Measurements from ENCODE around the gene MTCL1. TPM values are rescaled to one million over a fixed set of nuclear protein-coding genes. Genes with fewer than 3 reads are reported as not detected.

MTCL1 gene
- total and polyA plus RNA-seq, 2 of the 8 experiments (the other 6 are each of a cell fraction or from before 2014, with no cell fraction given), result 16.6 to 60.8 TPM

DNA sequence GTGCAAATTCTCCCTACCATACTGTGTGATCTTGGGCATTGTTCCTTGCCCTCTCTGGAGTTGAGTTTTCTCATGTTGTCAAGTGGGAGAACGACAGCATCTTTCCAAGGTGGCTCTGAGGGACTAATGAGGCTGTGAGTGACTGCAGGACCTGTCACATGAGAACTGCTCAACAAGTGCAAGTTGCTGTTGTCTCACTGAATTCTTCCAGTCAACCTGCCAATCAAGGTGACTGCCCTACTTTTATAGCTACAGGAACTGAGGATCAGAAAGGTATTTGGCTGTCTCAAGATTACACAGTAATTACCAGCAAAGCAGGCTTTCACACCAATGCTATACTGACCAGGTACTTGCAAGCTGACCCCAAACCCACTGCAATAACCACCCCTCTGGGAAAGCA is 137.6 kb downstream of the MTCL1 start:
- no peak overlapping the region for H4K8ac ChIP-seq (ENCODE audit: extremely low read depth, insufficient read depth, low read length)
- H2BK20ac ChIP-seq (ENCODE audit: low read length), result no peak overlapping the region
- no peak overlapping the region for H3K9ac ChIP-seq (replicated peaks in 1 of 4; ENCODE audit: extremely low read depth in 1 of 4, low read depth in 3 of 4, low read length in 3 of 4)
- TF ChIP-seq POU5F1 (IDR thresholded peaks at IDR 0.05; ENCODE audit: low read depth, low read length), result no peak
- no peak for TF ChIP-seq BRCA1 (IDR thresholded peaks at IDR 0.05; ENCODE audit: low read depth, low read length)
- TF ChIP-seq KDM5A (IDR thresholded peaks at IDR 0.05; ENCODE audit: low read length), result no peak
- TF ChIP-seq CHD2 (IDR thresholded peaks at IDR 0.05; ENCODE audit: low read length), result no peak
- no peak for TF ChIP-seq POLR2AphosphoS5 (IDR thresholded peaks at IDR 0.05; ENCODE audit: low read depth, low read length)
- TF ChIP-seq SAP30 (IDR thresholded peaks at IDR 0.05; ENCODE audit: insufficient read depth, insufficient replicate concordance, low read length), result no peak
- ChIA-PET CTCF (ENCODE audit: partially characterized antibody) (interaction anchor here (0.6 to 1.3 kb wide), 5 partner anchors 22 to 190 kb away, joined by 3 to 4 read pairs (median 3); no protein-coding TSS in a partner anchor), POLR2A (ENCODE audit: partially characterized antibody) (no interaction called here)
- no peak overlapping the region for H3K18ac ChIP-seq (ENCODE audit: extremely low read depth, low read length)
- no peaks in the 10 kb centered on the region for H3K79me1 ChIP-seq (ENCODE audit: low read depth, low read length)
- H3K27ac ChIP-seq (ENCODE audit: low read depth, low read length), result no peak overlapping the region
- no peaks in the 10 kb centered on the region for H3K36me3 ChIP-seq (ENCODE audit: control insufficient read depth in 2 of 4, insufficient read depth in 4 of 4, low read length in 3 of 4)
- no peak overlapping the region for H2BK120ac ChIP-seq (replicated peaks; ENCODE audit: low read depth, low read length)
- no peaks in the 10 kb centered on the region for H3K9me3 ChIP-seq (ENCODE audit: insufficient read depth in 2 of 2, low read depth in 1 of 2, low read length in 1 of 2)
- H2BK12ac ChIP-seq (ENCODE audit: low read depth, low read length), result no peak overlapping the region
- H4K91ac ChIP-seq (replicated peaks; ENCODE audit: insufficient read length, low read length), result no peak overlapping the region
- H3K4me1 ChIP-seq (replicated peaks in 1 of 4; ENCODE audit: control insufficient read depth in 3 of 4, insufficient read depth in 4 of 4, low read length in 3 of 4), result no peaks in the 10 kb centered on the region; a peak in 1 of 7 replicates
- FAIRE-seq (no peak), DNase-seq (ENCODE audit: low read depth in 1 of 2, low spot score in 2 of 2) (no peak)
- H2AK5ac ChIP-seq (ENCODE audit: low read depth, low read length), result no peak overlapping the region
- no peak overlapping the region for H2AFZ ChIP-seq (ENCODE audit: low read length)
- no peaks in the 10 kb centered on the region for H3K23me2 ChIP-seq (ENCODE audit: low read depth, low read length)
- no peak overlapping the region for H3K56ac ChIP-seq (replicated peaks; ENCODE audit: insufficient read length, low read depth, low read length)
- no peak overlapping the region for H2BK15ac ChIP-seq (ENCODE audit: low read length)
- H3K4ac ChIP-seq (replicated peaks; ENCODE audit: insufficient read length, low read depth, low read length), result no peak overlapping the region
- H3K27me3 ChIP-seq (replicated peaks in 1 of 4; ENCODE audit: control insufficient read depth in 3 of 4, extremely low read depth in 1 of 4, insufficient read depth in 3 of 4, low read length in 3 of 4), result no peaks in the 10 kb centered on the region
- no peaks in the 10 kb centered on the region for H3K79me2 ChIP-seq (ENCODE audit: control insufficient read depth in 1 of 2, insufficient read depth in 2 of 2, low read length in 2 of 2)
- H2BK5ac ChIP-seq (ENCODE audit: low read depth, low read length), result no peak overlapping the region
- H3K14ac ChIP-seq (ENCODE audit: insufficient read length), result no peak overlapping the region
- no peak overlapping the region for H3K23ac ChIP-seq (ENCODE audit: insufficient read length)
- H4K20me1 ChIP-seq (replicated peaks in 1 of 2; ENCODE audit: control insufficient read depth in 1 of 2, insufficient read depth in 2 of 2, low read length in 2 of 2), result no peaks in the 10 kb centered on the region
- H3K4me2 ChIP-seq (ENCODE audit: insufficient read depth in 1 of 2, low read depth in 2 of 2, low read length in 2 of 2), result no peak overlapping the region
- H3K4me3 ChIP-seq (ENCODE audit: extremely low read depth in 1 of 4, insufficient read depth in 2 of 4, low read depth in 3 of 4, low read length in 4 of 4), result no peak overlapping the region
- 79% methylated on average over 1 of the region's 1 CpG; no CpG with 5 or more reads in 1 of the 2 experiments for WGBS, 2 experiments (ENCODE audit: extremely low coverage in 1 of 2, insufficient coverage in 1 of 2, insufficient read length in 1 of 2, insufficient replicate concordance in 2 of 2, low coverage in 1 of 2, low lambda C conversion rate in 2 of 2, missing lambda C conversion rate in 1 of 2)
- H4K5ac ChIP-seq (ENCODE audit: insufficient read length, low read depth, low read length), result no peak overlapping the region
